ENCODE results near the gene RFPL4A.
"Not testable (repeated sequence)": the region's sequence is repeated elsewhere in the genome, so short reads cannot be mapped to it uniquely, and the experiment has no call there.

DNA sequence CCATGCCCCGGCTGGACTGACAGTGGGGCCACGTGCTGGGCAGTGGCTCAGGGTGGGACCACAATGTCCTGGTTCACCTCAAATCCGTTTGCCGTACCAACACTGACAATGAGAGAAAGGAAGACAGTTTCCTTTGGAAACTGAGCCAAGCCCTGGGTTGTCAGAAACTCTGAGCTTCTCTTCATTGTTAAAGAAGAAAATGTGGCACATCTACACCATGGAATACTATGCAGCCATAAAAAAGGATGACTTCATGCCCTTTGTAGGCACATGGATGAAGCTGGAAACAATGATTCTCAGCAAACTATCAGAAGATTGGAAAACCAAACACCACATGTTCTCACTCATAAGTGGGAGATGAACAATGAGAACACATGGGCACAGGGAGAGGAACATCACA, 2.1 kb upstream of the RFPL4A start:
- not testable (repeated sequence) for TF ChIP-seq YY1 (IDR thresholded peaks at IDR 0.05; ENCODE audit: insufficient read depth, insufficient read length); SUZ12 (IDR thresholded peaks at IDR 0.05; ENCODE audit: extremely low read depth, insufficient read depth, insufficient read length)
